ENCODE measurements around the gene PRKN.

DNA sequence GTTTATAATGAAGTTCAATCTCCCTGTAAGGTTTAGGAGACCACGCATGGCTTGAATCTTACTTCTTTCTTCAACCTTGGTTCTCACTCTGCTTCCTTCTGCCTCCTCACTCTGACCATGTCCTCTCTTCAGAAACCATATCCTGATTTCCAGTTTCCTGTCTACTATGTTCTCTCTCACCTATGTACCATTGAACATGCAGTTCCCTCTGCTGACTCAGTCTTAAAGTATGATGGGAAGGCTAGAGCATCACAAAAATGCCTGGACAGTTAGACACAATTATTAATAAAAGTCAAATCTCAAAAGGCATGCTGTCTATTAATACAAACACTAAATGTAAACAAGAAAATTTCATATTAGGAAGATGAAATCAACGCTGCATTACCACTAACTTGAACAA is 151.6 kb downstream of the PRKN start:
- TF ChIP-seq, protein P1, sequence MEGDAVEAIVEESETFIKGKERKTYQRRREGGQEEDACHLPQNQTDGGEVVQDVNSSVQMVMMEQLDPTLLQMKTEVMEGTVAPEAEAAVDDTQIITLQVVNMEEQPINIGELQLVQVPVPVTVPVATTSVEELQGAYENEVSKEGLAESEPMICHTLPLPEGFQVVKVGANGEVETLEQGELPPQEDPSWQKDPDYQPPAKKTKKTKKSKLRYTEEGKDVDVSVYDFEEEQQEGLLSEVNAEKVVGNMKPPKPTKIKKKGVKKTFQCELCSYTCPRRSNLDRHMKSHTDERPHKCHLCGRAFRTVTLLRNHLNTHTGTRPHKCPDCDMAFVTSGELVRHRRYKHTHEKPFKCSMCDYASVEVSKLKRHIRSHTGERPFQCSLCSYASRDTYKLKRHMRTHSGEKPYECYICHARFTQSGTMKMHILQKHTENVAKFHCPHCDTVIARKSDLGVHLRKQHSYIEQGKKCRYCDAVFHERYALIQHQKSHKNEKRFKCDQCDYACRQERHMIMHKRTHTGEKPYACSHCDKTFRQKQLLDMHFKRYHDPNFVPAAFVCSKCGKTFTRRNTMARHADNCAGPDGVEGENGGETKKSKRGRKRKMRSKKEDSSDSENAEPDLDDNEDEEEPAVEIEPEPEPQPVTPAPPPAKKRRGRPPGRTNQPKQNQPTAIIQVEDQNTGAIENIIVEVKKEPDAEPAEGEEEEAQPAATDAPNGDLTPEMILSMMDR (IDR thresholded peaks at IDR 0.05), result no peak
- TF ChIP-seq POLR2AphosphoS5 (IDR thresholded peaks at IDR 0.05; ENCODE audit: low read depth, low read length), result no peak
